ENCODE results near the gene CBX6. TPM values are rescaled to one million over a fixed set of nuclear protein-coding genes. Genes with fewer than 3 reads are reported as not detected.

Gene CBX6
- total and polyA plus RNA-seq, 10 of the 15 experiments (the other 5 are each of a cell fraction or from before 2014, with no cell fraction given) = 3.6 to 142 (median 37.4) TPM

DNA sequence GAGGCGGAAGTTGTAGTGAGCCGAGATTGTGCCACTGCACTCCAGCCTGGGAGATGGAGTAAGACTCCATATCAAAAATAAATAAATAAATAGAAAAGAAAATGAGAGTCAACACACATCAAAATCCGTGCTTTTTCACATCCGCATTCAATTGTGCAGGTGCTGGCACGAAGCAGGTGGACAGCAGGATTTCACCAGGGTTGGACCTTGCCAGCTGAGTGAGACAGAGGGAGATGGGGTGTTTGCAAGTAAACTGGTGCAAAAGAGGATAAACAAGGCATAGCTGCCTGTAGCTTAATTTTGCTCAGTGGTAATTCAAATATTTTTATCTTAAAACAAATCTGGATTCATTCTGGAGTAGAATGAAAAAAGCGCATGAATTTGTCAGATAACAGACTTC lies 54.8 kb downstream of the CBX6 start:
- no peaks in the 10 kb centered on the region for H3K4me1 ChIP-seq (ENCODE audit: control insufficient read depth, insufficient read depth, low read length)
- no peak overlapping the region for H3K4me2 ChIP-seq (ENCODE audit: control insufficient read depth, insufficient read depth)
- no peaks in the 10 kb centered on the region for H3K36me3 ChIP-seq (ENCODE audit: control insufficient read depth in 2 of 2, insufficient read depth in 2 of 2, low read length in 1 of 2)
- ChIA-PET CTCF (no interaction called here), SMC1A (ENCODE audit: uncharacterized antibody, unreplicated experiment) (no interaction called here), POLR2A (no interaction called here), RAD21 (ENCODE audit: unreplicated experiment) (no interaction called here)
- H3K4me3 ChIP-seq = no peak overlapping the region
- DNase-seq (ENCODE audit: low read depth, low spot score) = no peak
- intact Hi-C loops (cut with micrococcal nuclease; ENCODE audit: unreplicated experiment) (no loop called here), in situ Hi-C loops (cut with MboI) (no loop called here)
- H3K27me3 ChIP-seq (replicated peaks in 1 of 2; ENCODE audit: control insufficient read depth in 2 of 2, insufficient read depth in 2 of 2, low read length in 1 of 2) = peaks cover 0 to 2% of the 10 kb centered on the region in 2 experiments
- H4K20me1 ChIP-seq (ENCODE audit: control insufficient read depth, insufficient read depth) = no peaks in the 10 kb centered on the region
- no peak for FAIRE-seq
- H3K27ac ChIP-seq (ENCODE audit: control insufficient read depth, insufficient read depth) = no peak overlapping the region
- H3K9me3 ChIP-seq (replicated peaks; ENCODE audit: control insufficient read depth, insufficient read depth, low read length) = no peaks in the 10 kb centered on the region
- BruUV-seq (replicated peaks) = no TSS peak
- no peak for ATAC-seq
- WGBS (ENCODE audit: insufficient coverage, insufficient replicate concordance, low lambda C conversion rate, missing lambda C conversion rate) = 48% methylated on average over 6 of the region's 6 CpGs
- TF ChIP-seq POLR2AphosphoS5 (IDR thresholded peaks at IDR 0.05; ENCODE audit: low read length) (no peak), POLR2AphosphoS2 (IDR thresholded peaks at IDR 0.05; ENCODE audit: low read depth, low read length) (no peak), TCF3 (IDR thresholded peaks at IDR 0.05; ENCODE audit: borderline replicate concordance, insufficient read depth, low read depth, low read length) (no peak), SPI1 (IDR thresholded peaks at IDR 0.05; ENCODE audit: borderline replicate concordance, insufficient read depth, low read depth, low read length) (no peak), RB1 (IDR thresholded peaks at IDR 0.05; ENCODE audit: borderline replicate concordance) (no peak), HDAC6 (IDR thresholded peaks at IDR 0.05; ENCODE audit: unreplicated experiment) (no peak), MEF2A (IDR thresholded peaks at IDR 0.05; ENCODE audit: insufficient read depth, low read depth, low read length) (no peak), RCOR1 (conservative IDR thresholded peaks at IDR 0.05; ENCODE audit: low read depth, low read length) (no peak)
- TF ChIP-seq, protein P1, sequence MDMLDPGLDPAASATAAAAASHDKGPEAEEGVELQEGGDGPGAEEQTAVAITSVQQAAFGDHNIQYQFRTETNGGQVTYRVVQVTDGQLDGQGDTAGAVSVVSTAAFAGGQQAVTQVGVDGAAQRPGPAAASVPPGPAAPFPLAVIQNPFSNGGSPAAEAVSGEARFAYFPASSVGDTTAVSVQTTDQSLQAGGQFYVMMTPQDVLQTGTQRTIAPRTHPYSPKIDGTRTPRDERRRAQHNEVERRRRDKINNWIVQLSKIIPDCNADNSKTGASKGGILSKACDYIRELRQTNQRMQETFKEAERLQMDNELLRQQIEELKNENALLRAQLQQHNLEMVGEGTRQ (IDR thresholded peaks at IDR 0.05; ENCODE audit: borderline replicate concordance, low read depth, low read length) = no peak
- TF ChIP-seq, protein P2, sequence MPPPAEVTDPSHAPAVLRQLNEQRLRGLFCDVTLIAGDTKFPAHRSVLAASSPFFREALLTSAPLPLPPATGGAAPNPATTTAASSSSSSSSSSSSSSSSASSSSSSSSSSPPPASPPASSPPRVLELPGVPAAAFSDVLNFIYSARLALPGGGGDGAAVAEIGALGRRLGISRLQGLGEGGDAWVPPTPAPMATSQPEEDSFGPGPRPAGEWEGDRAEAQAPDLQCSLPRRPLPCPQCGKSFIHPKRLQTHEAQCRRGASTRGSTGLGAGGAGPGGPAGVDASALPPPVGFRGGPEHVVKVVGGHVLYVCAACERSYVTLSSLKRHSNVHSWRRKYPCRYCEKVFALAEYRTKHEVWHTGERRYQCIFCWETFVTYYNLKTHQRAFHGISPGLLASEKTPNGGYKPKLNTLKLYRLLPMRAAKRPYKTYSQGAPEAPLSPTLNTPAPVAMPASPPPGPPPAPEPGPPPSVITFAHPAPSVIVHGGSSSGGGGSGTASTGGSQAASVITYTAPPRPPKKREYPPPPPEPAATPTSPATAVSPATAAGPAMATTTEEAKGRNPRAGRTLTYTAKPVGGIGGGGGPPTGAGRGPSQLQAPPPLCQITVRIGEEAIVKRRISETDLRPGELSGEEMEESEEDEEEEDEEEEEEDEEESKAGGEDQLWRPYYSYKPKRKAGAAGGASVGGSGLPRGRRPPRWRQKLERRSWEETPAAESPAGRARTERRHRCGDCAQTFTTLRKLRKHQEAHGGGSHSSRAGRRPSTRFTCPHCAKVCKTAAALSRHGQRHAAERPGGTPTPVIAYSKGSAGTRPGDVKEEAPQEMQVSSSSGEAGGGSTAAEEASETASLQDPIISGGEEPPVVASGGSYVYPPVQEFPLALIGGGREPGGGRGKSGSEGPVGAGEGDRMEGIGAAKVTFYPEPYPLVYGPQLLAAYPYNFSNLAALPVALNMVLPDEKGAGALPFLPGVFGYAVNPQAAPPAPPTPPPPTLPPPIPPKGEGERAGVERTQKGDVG (CRISPR knock-in tag; IDR thresholded peaks at IDR 0.05) = no peak
- TF ChIP-seq, protein P3, sequence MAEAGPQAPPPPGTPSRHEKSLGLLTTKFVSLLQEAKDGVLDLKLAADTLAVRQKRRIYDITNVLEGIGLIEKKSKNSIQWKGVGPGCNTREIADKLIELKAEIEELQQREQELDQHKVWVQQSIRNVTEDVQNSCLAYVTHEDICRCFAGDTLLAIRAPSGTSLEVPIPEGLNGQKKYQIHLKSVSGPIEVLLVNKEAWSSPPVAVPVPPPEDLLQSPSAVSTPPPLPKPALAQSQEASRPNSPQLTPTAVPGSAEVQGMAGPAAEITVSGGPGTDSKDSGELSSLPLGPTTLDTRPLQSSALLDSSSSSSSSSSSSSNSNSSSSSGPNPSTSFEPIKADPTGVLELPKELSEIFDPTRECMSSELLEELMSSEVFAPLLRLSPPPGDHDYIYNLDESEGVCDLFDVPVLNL (IDR thresholded peaks at IDR 0.05; ENCODE audit: low read depth, low read length) = no peak
- TF ChIP-seq, protein P4, sequence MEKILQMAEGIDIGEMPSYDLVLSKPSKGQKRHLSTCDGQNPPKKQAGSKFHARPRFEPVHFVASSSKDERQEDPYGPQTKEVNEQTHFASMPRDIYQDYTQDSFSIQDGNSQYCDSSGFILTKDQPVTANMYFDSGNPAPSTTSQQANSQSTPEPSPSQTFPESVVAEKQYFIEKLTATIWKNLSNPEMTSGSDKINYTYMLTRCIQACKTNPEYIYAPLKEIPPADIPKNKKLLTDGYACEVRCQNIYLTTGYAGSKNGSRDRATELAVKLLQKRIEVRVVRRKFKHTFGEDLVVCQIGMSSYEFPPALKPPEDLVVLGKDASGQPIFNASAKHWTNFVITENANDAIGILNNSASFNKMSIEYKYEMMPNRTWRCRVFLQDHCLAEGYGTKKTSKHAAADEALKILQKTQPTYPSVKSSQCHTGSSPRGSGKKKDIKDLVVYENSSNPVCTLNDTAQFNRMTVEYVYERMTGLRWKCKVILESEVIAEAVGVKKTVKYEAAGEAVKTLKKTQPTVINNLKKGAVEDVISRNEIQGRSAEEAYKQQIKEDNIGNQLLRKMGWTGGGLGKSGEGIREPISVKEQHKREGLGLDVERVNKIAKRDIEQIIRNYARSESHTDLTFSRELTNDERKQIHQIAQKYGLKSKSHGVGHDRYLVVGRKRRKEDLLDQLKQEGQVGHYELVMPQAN (conservative IDR thresholded peaks at IDR 0.05) = no peak
- TF ChIP-seq, protein P5, sequence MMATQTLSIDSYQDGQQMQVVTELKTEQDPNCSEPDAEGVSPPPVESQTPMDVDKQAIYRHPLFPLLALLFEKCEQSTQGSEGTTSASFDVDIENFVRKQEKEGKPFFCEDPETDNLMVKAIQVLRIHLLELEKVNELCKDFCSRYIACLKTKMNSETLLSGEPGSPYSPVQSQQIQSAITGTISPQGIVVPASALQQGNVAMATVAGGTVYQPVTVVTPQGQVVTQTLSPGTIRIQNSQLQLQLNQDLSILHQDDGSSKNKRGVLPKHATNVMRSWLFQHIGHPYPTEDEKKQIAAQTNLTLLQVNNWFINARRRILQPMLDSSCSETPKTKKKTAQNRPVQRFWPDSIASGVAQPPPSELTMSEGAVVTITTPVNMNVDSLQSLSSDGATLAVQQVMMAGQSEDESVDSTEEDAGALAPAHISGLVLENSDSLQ (IDR thresholded peaks at IDR 0.05) = no peak
- no peak overlapping the region for H3K9ac ChIP-seq (ENCODE audit: control insufficient read depth, insufficient read depth, low read length)
- no peaks in the 10 kb centered on the region for H3K79me2 ChIP-seq (ENCODE audit: control insufficient read depth, insufficient read depth, low read length)
- no peak overlapping the region for H2AFZ ChIP-seq (ENCODE audit: control insufficient read depth, low read depth, low read length)
